Ascending aorta (tissue), 2 donors: Measurements from ENCODE around the gene SLFN13. TPM values are rescaled to one million over a fixed set of nuclear protein-coding genes. Genes with fewer than 3 reads are reported as not detected.
A peak's percentile ranks its signal among the peaks of the same experiment; 100 is the strongest.

Experiments used
- DNase-seq, 2 donors: peaks; one replicate each; pipeline ENCODE4 v3.0.0-alpha.2; 2019; ENCODE audit warnings: low spot score in 2 of 2
- H3K27ac ChIP-seq, 2 donors: fragments of 200-600 bp; sonication (generic); one replicate each; pipeline ENCODE4 v1.5.1; 2016 to 2017; ENCODE audit warnings: mild to moderate bottlenecking in 1 of 2
- H3K27me3 ChIP-seq: fragments of 200-600 bp; sonication (generic); one replicate; pipeline ENCODE4 v1.5.1; 2017
- H3K36me3 ChIP-seq, 2 donors: fragments of 200-600 bp; sonication (generic); one replicate each; pipeline ENCODE4 v1.5.1; 2016
- H3K4me1 ChIP-seq, 2 donors: fragments of 200-600 bp; sonication (generic); one replicate each; pipeline ENCODE4 v1.5.1; 2016 to 2017; ENCODE audit warnings: mild to moderate bottlenecking in 1 of 2
- H3K4me3 ChIP-seq, 2 donors: fragments of 200-600 bp; sonication (generic); one replicate each; pipeline ENCODE4 v1.5.1; 2016 to 2017; ENCODE audit warnings: mild to moderate bottlenecking in 1 of 2
- H3K9me3 ChIP-seq, 2 donors: fragments of 200-600 bp; sonication (generic); one replicate each; pipeline ENCODE4 v1.5.1; 2016
- CTCF ChIP-seq, 3 experiments: fragments of 200-600 bp in 2 of 3; fragments of 450-650 bp in 1 of 3; sonication (generic) in 2 of 3; IDR thresholded peaks; one replicate each; pipeline ENCODE4 v1.5.1; 2016 to 2019; ENCODE audit warnings: antibody characterized with exemption in 3 of 3, mild to moderate bottlenecking in 1 of 3, moderate library complexity in 1 of 3
- intact Hi-C: fragments of 100-400 bp; cut with DNase I; formaldehyde crosslinking; loops from one replicate; pipeline ENCODE4 v1.15.1; 2023
- total RNA-seq: library from RNA; depleted of rRNA; stranded (reverse); fragments of >200 nt; gene quantifications from one replicate; pipeline ENCODE4 v1.1.0, GENCODE V29; 2016

SLFN13 gene
- total RNA-seq, 1 donor from 2014 or later: 7.1 TPM

- Histone ChIP-seq H3K36me3 (no peaks in the 10 kb centered on the region), H3K4me1 (peaks cover 0 to 5% of the 10 kb centered on the region in 2 donors), H3K27ac (no peak overlapping the region), H3K4me3 (peak overlapping the region in 1 of 2 donors; percentile 65), H3K9me3 (no peaks in the 10 kb centered on the region), H3K27me3 (peaks cover 35% of the 10 kb centered on the region)
- no peak for DNase-seq
- no peak for TF ChIP-seq CTCF (IDR thresholded peaks at IDR 0.05)
- intact Hi-C loops: no loop called here
Measured at GRCh38 chr17:35488991-35489390, 40.4 kb upstream of the SLFN13 start.

GRCh38 chr17:35486920-35487732 is 38.6 kb upstream of the SLFN13 start:
- H3K27ac ChIP-seq: no peak overlapping the region
- no peak for TF ChIP-seq CTCF (IDR thresholded peaks at IDR 0.05)
- H3K36me3 ChIP-seq: no peaks in the 10 kb centered on the region
- DNase-seq: peak in 1 of 2 donors; percentile 71
- H3K4me1 ChIP-seq: peaks cover 0 to 5% of the 10 kb centered on the region in 2 donors
- H3K4me3 ChIP-seq: peak overlapping the region; percentile 60 to 65
- intact Hi-C loops: no loop called here
- H3K9me3 ChIP-seq: no peaks in the 10 kb centered on the region
- peaks cover 35% of the 10 kb centered on the region for H3K27me3 ChIP-seq

DNA sequence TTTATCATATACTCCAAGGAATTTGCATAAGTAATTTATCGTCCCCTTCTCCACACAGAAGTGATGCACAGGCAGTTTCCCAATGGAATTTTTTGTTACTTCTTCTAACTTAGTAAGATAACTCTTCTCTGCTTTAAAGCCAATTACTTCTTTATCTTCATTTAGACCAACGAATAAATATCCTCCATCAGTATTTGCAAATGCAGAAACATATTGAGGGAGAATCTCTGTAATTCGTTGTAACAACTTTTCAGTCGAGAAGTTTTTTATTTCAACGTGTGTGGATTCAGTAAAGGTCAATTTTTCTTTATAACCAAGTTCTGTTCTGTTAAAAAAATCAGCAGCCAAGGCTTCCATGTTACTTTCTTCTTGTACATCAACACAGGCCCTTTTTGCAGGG is 30.7 kb upstream of the SLFN13 start:
- DNase-seq: no peak
- H3K27ac ChIP-seq: no peak overlapping the region
- no peak overlapping the region for H3K4me3 ChIP-seq
- H3K36me3 ChIP-seq: no peaks in the 10 kb centered on the region
- no peaks in the 10 kb centered on the region for H3K27me3 ChIP-seq
- no peak for TF ChIP-seq CTCF (IDR thresholded peaks at IDR 0.05)
- H3K4me1 ChIP-seq: no peaks in the 10 kb centered on the region
- intact Hi-C loops: no loop called here
- no peaks in the 10 kb centered on the region for H3K9me3 ChIP-seq

DNA sequence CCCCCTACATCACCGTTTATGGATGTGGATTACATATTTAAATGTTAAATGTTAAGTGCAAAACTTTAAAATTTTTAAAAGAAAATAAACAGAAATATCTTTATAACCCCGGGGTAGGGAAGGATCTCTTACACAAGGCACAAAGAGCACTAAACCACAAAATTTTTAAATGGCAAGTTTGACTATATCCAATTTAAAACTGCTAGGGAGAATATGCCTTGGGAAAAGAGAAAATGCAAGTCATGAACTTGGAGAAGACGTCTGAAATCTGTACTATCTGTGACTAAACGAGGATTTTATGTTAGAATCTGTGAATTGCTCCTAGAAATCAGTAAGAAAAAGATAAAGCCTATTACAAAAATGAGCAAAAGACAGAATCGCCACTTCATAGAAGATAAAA is 28.7 kb upstream of the SLFN13 start:
- intact Hi-C loops: no loop called here
- no peaks in the 10 kb centered on the region for H3K4me1 ChIP-seq
- TF ChIP-seq CTCF (IDR thresholded peaks at IDR 0.05): no peak
- no peak overlapping the region for H3K27ac ChIP-seq
- DNase-seq: no peak
- H3K27me3 ChIP-seq: no peaks in the 10 kb centered on the region
- no peaks in the 10 kb centered on the region for H3K9me3 ChIP-seq
- no peaks in the 10 kb centered on the region for H3K36me3 ChIP-seq
- H3K4me3 ChIP-seq: no peak overlapping the region

DNA sequence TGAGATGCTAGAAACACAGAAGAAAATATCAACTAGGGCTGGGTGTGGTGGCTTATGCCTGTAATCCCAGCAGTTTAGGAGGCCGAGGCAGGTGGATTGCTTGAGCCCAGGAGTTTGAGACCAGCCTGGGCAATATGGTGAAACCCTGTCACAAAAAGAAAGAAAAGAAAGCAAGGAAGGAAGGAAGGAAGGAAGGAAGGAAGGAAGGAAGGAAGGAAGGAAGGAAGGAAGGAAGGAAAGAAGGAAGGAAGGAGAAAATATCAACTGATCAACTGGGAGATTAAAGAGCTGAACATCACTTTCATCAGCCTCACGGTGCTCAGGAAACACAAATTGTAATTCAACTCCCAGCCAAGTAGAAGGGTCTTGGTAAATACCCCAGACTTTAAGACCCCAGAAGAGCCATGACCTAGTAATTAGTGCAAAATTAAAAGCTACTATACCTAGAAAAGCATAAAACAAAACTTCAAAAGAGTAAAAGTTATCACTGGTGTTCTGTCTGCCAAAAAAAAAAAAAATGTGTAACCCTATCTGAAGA is 27.8 kb upstream of the SLFN13 start:
- no peaks in the 10 kb centered on the region for H3K4me1 ChIP-seq
- no peaks in the 10 kb centered on the region for H3K27me3 ChIP-seq
- no peak overlapping the region for H3K27ac ChIP-seq
- no peaks in the 10 kb centered on the region for H3K36me3 ChIP-seq
- no peak for DNase-seq
- intact Hi-C loops: no loop called here
- no peak overlapping the region for H3K4me3 ChIP-seq
- no peaks in the 10 kb centered on the region for H3K9me3 ChIP-seq
- TF ChIP-seq CTCF (IDR thresholded peaks at IDR 0.05): no peak
